ENCODE measurements around the gene PAQR9. TPM values are rescaled to one million over a fixed set of nuclear protein-coding genes. Genes with fewer than 3 reads are reported as not detected.

Gene PAQR9
- total and polyA plus RNA-seq, 9 of the 15 experiments (the other 6 are each of a cell fraction or from before 2014, with no cell fraction given) = 0.04 to 0.58 (median 0.22) TPM

- TF ChIP-seq PRDM10 (IDR thresholded peaks at IDR 0.05; ENCODE audit: partially characterized antibody) (no peak), ZNF121 (CRISPR knock-in tag; conservative IDR thresholded peaks at IDR 0.05) (no peak), ZNF217 (CRISPR knock-in tag; IDR thresholded peaks at IDR 0.05) (no peak), HDAC3 (IDR thresholded peaks at IDR 0.05; ENCODE audit: borderline replicate concordance, partially characterized antibody) (no peak), ARID3A (IDR thresholded peaks at IDR 0.05; ENCODE audit: borderline replicate concordance, low read depth, low read length) (no peak), TRIM24 (IDR thresholded peaks at IDR 0.05) (no peak), BCL6 (CRISPR knock-in tag; IDR thresholded peaks at IDR 0.05) (no peak), PHTF2 (CRISPR knock-in tag; IDR thresholded peaks at IDR 0.05) (no peak), CHCHD3 (CRISPR knock-in tag; IDR thresholded peaks at IDR 0.05) (no peak), HDAC6 (IDR thresholded peaks at IDR 0.05; ENCODE audit: low read depth, low read length) (no peak), TGIF2 (CRISPR knock-in tag; IDR thresholded peaks at IDR 0.05) (no peak), ADNP (tag; IDR thresholded peaks at IDR 0.05) (no peak), EHMT2 (IDR thresholded peaks at IDR 0.05) (no peak), NELFE (IDR thresholded peaks at IDR 0.05; ENCODE audit: insufficient read depth, insufficient read length) (no peak), ZC3H11A (IDR thresholded peaks at IDR 0.05; ENCODE audit: low read depth, low read length) (no peak), MAFG (tag; conservative IDR thresholded peaks at IDR 0.05) (no peak), NFATC3 (IDR thresholded peaks at IDR 0.05) (no peak), PYGO2 (tag; IDR thresholded peaks at IDR 0.05) (no peak), ZNF140 (CRISPR knock-in tag; IDR thresholded peaks at IDR 0.05) (no peak), PML (IDR thresholded peaks at IDR 0.05; ENCODE audit: low read length) (no peak), RFX5 (IDR thresholded peaks at IDR 0.05; ENCODE audit: low read depth, low read length) (no peak), THAP12 (CRISPR knock-in tag; IDR thresholded peaks at IDR 0.05) (no peak), RB1 (IDR thresholded peaks at IDR 0.05; ENCODE audit: low read depth) (no peak), PHF8 (IDR thresholded peaks at IDR 0.05; ENCODE audit: borderline replicate concordance, low read length) (no peak), RFX7 (CRISPR knock-in tag; IDR thresholded peaks at IDR 0.05) (no peak)
These were observed 30.5 kb upstream of the PAQR9 start (continued) for GRCh38 chr3:142993958-142994442.

Measured in K562 (cell line).